ENCODE results near the gene NPB. TPM values are rescaled to one million over a fixed set of nuclear protein-coding genes. Genes with fewer than 3 reads are reported as not detected.

The NPB gene
- total and polyA plus RNA-seq, 11 donors: 0.13 to 1.2 (median 0.50) TPM; not detected in 1

- Histone ChIP-seq H3K9me3 (no peaks in the 10 kb centered on the region), H3K4me1 (peaks cover 0 to 15% (median 7%) of the 10 kb centered on the region in 12 donors), H3K36me3 (peaks cover 0 to 65% (median 52%) of the 10 kb centered on the region in 9 donors), H3K4me3 (no peak overlapping the region), H3K27me3 (peaks cover 0 to 19% (median 0%) of the 10 kb centered on the region in 9 donors), H3K27ac (no peak overlapping the region)
- ATAC-seq (no peak), DNase-seq (peak in 1 of 5 donors; percentile 53)
- intact Hi-C loops (cut with DNase I): no loop called here
- no peak for TF ChIP-seq POLR2A (IDR thresholded peaks at IDR 0.05)
- no peak for TF ChIP-seq CTCF (IDR thresholded peaks at IDR 0.05)
- 86 to 89% (median 87%) methylated on average over 14 to 18 of the region's 18 CpGs for WGBS, 4 donors
Measured at GRCh38 chr17:81900181-81900820, 1.7 kb upstream of the NPB start.

DNA sequence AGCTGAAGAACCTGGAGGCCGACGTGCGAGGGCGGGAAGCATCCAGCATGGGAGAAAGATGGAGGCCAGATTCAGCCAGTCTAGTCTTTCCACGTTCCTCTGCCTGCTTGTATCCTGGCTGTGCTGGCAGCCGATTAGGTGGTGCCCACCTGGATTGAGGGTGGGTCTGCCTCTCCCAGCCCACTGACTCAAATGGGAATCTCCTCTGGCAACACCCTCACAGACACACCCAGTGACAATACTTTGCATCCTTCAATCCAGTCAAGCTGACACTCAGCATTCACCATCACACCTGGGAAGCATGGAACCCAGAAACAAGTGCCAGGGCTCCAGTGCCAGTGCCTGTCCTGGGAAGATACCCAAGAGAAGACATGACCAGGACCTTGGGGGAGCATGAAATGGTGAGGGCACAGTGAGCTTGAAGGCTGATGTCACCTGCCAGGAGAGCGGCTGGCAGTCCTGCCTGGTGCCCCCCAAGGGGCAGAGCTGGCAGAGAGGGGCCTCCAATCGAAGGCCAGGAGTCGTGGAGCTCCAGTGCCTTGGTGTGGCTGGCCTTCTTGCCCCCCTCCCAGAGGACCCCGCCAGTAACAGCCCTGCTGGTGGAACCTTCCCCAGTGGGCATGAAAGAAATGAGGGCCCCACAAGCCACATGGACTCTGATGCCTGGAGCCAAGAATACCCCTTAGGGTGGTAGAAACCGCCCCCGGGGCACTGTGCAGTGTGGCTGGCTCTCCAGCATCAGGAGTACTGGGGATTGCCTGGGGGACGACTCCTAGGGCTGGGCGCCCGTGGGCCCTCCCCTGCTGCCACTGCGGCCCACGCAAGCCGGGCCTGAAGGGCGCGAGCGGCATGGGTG is 643 bp upstream of the NPB start:
- TF ChIP-seq POLR2A (IDR thresholded peaks at IDR 0.05): no peak
- no peak for TF ChIP-seq CTCF (IDR thresholded peaks at IDR 0.05)
- Histone ChIP-seq H3K4me1 (peaks cover 0 to 15% (median 7%) of the 10 kb centered on the region in 12 donors), H3K9me3 (no peaks in the 10 kb centered on the region), H3K27me3 (peaks cover 0 to 19% (median 0%) of the 10 kb centered on the region in 9 donors), H3K36me3 (peaks cover 0 to 61% (median 41%) of the 10 kb centered on the region in 9 donors), H3K4me3 (peak overlapping the region in 10 of 12 donors; percentile 23 to 49 (median 42)), H3K27ac (peak overlapping the region in 1 of 12 donors; percentile 25)
- ATAC-seq (peak in 2 of 4 donors; percentile 7 to 10), DNase-seq (peak in 1 of 5 donors; percentile 59)
- WGBS, 4 donors: 52 to 88% (median 61%) methylated on average over 9 to 21 of the region's 21 CpGs
- intact Hi-C loops (cut with DNase I): no loop called here

- peaks cover 0 to 19% (median 0%) of the 10 kb centered on the region in 9 donors for H3K27me3 ChIP-seq
- DNase-seq (peak in 3 of 5 donors; percentile 19 to 40 (median 26)), ATAC-seq (peak in 1 of 4 donors; percentile 1)
Measured at GRCh38 chr17:81902653-81903414, 796 bp downstream of the NPB start.

More at GRCh38 chr17:81902653-81903414, 796 bp downstream of the NPB start:
- intact Hi-C loops (cut with DNase I): no loop called here
- Histone ChIP-seq H3K36me3 (peaks cover 0 to 61% (median 27%) of the 10 kb centered on the region in 9 donors), H3K4me3 (peak overlapping the region in 10 of 12 donors; percentile 23 to 49 (median 42)), H3K27ac (no peak overlapping the region), H3K9me3 (no peaks in the 10 kb centered on the region), H3K4me1 (peaks cover 0 to 15% (median 7%) of the 10 kb centered on the region in 12 donors)
- TF ChIP-seq CTCF (IDR thresholded peaks at IDR 0.05) (no peak), POLR2A (IDR thresholded peaks at IDR 0.05) (no peak)
- 42 to 75% (median 55%) methylated on average over 10 to 47 of the region's 47 CpGs for WGBS, 4 donors

Data from heart left ventricle (tissue), 16 donors.